Subcutaneous abdominal adipose tissue (tissue), 5 donors: Measurements from ENCODE around the gene MSMB.

Source experiments
- H3K27ac ChIP-seq: one replicate; pipeline ENCODE4 v1.7.0; 2013; ENCODE audit warnings: low read depth, mild to moderate bottlenecking, inconsistent platforms, low read length, moderate library complexity
- H3K27me3 ChIP-seq, 5 donors: one replicate each; pipeline ENCODE4 v1.7.0; 2013; ENCODE audit warnings: low read length in 5 of 5, inconsistent platforms in 1 of 5; ENCODE audit not compliant: control insufficient read depth in 5 of 5, insufficient read depth in 4 of 5
- H3K36me3 ChIP-seq, 5 donors: one replicate each; pipeline ENCODE4 v1.7.0; 2013; ENCODE audit warnings: low read length in 5 of 5; ENCODE audit not compliant: control insufficient read depth in 5 of 5, insufficient read depth in 5 of 5
- H3K4me1 ChIP-seq, 5 donors: one replicate each; pipeline ENCODE4 v1.7.0; 2013; ENCODE audit warnings: low read length in 5 of 5, mild to moderate bottlenecking in 3 of 5, moderate library complexity in 1 of 5; ENCODE audit not compliant: control insufficient read depth in 5 of 5, insufficient read depth in 5 of 5
- H3K4me3 ChIP-seq, 5 donors: one replicate each; pipeline ENCODE4 v1.7.0; 2013; ENCODE audit warnings: low read length in 5 of 5, low read depth in 1 of 5
- H3K9ac ChIP-seq, 5 donors: one replicate each; pipeline ENCODE4 v1.7.0; 2013; ENCODE audit warnings: low read length in 5 of 5, mild to moderate bottlenecking in 4 of 5, moderate library complexity in 3 of 5
- H3K9me3 ChIP-seq, 5 donors: one replicate each; pipeline ENCODE4 v1.7.0; 2013; ENCODE audit warnings: low read length in 5 of 5; ENCODE audit not compliant: control insufficient read depth in 5 of 5
- donor health status: healthy.
- donor health status: healthy.
- donor health status: healthy.
- donor health status: healthy.
- donor health status: healthy.

The MSMB gene

GRCh38 chr10:46084321-46085165 is 38.5 kb upstream of the MSMB start:
- H3K27me3 ChIP-seq, result no peaks in the 10 kb centered on the region
- H3K9ac ChIP-seq, result no peak overlapping the region
- H3K36me3 ChIP-seq, result no peaks in the 10 kb centered on the region
- no peak overlapping the region for H3K27ac ChIP-seq
- no peaks in the 10 kb centered on the region for H3K4me1 ChIP-seq
- H3K4me3 ChIP-seq, result no peak overlapping the region
- no peaks in the 10 kb centered on the region for H3K9me3 ChIP-seq

- no peak overlapping the region for H3K4me3 ChIP-seq
- no peak overlapping the region for H3K27ac ChIP-seq
- H3K9me3 ChIP-seq, result no peaks in the 10 kb centered on the region
- H3K27me3 ChIP-seq, result no peaks in the 10 kb centered on the region
- no peaks in the 10 kb centered on the region for H3K36me3 ChIP-seq
- no peaks in the 10 kb centered on the region for H3K4me1 ChIP-seq
- no peak overlapping the region for H3K9ac ChIP-seq
Measured at GRCh38 chr10:46080886-46081285, 34.8 kb upstream of the MSMB start.

- Histone ChIP-seq H3K27me3 (no peaks in the 10 kb centered on the region), H3K27ac (no peak overlapping the region)
Measured at GRCh38 chr10:46079831-46080585, 33.9 kb upstream of the MSMB start.

GRCh38 chr10:46077731-46078413 is 31.8 kb upstream of the MSMB start:
- no peak overlapping the region for H3K27ac ChIP-seq
- no peak overlapping the region for H3K9ac ChIP-seq
- H3K4me1 ChIP-seq, result no peaks in the 10 kb centered on the region
- no peaks in the 10 kb centered on the region for H3K9me3 ChIP-seq
- no peaks in the 10 kb centered on the region for H3K27me3 ChIP-seq
- H3K36me3 ChIP-seq, result no peaks in the 10 kb centered on the region
- H3K4me3 ChIP-seq, result no peak overlapping the region

More at GRCh38 chr10:46079831-46080585, 33.9 kb upstream of the MSMB start:
- Histone ChIP-seq H3K36me3 (no peaks in the 10 kb centered on the region), H3K9ac (no peak overlapping the region), H3K9me3 (no peaks in the 10 kb centered on the region), H3K4me1 (no peaks in the 10 kb centered on the region), H3K4me3 (no peak overlapping the region)

GRCh38 chr10:46077141-46077554 is 31.1 kb upstream of the MSMB start:
- Histone ChIP-seq H3K9me3 (no peaks in the 10 kb centered on the region), H3K9ac (no peak overlapping the region), H3K27ac (no peak overlapping the region), H3K27me3 (no peaks in the 10 kb centered on the region), H3K4me3 (no peak overlapping the region), H3K4me1 (no peaks in the 10 kb centered on the region), H3K36me3 (no peaks in the 10 kb centered on the region)

- H3K27ac ChIP-seq, result no peak overlapping the region
- H3K27me3 ChIP-seq, result no peaks in the 10 kb centered on the region
- H3K9me3 ChIP-seq, result no peaks in the 10 kb centered on the region
- no peak overlapping the region for H3K9ac ChIP-seq
- H3K4me3 ChIP-seq, result no peak overlapping the region
- H3K4me1 ChIP-seq, result no peaks in the 10 kb centered on the region
- H3K36me3 ChIP-seq, result no peaks in the 10 kb centered on the region
Measured at GRCh38 chr10:46075869-46076268, 29.8 kb upstream of the MSMB start.

GRCh38 chr10:46074196-46074946 is 28.3 kb upstream of the MSMB start:
- Histone ChIP-seq H3K27ac (no peak overlapping the region), H3K36me3 (no peaks in the 10 kb centered on the region), H3K9me3 (no peaks in the 10 kb centered on the region), H3K4me3 (no peak overlapping the region), H3K27me3 (no peaks in the 10 kb centered on the region), H3K9ac (no peak overlapping the region), H3K4me1 (no peaks in the 10 kb centered on the region)

- Histone ChIP-seq H3K27me3 (no peaks in the 10 kb centered on the region), H3K27ac (no peak overlapping the region), H3K9me3 (peaks cover 0 to under 1% (median 0%) of the 10 kb centered on the region in 5 donors), H3K36me3 (no peaks in the 10 kb centered on the region), H3K4me1 (no peaks in the 10 kb centered on the region), H3K9ac (no peak overlapping the region), H3K4me3 (no peak overlapping the region)
Measured at GRCh38 chr10:46073564-46073963, 27.5 kb upstream of the MSMB start.

- no peaks in the 10 kb centered on the region for H3K36me3 ChIP-seq
Measured at GRCh38 chr10:46070749-46071148, 24.7 kb upstream of the MSMB start.

More at GRCh38 chr10:46070749-46071148, 24.7 kb upstream of the MSMB start:
- H3K4me1 ChIP-seq, result no peaks in the 10 kb centered on the region
- H3K9me3 ChIP-seq, result peaks cover 0 to 3% (median 0%) of the 10 kb centered on the region in 5 donors
- no peak overlapping the region for H3K27ac ChIP-seq
- H3K9ac ChIP-seq, result no peak overlapping the region
- no peaks in the 10 kb centered on the region for H3K27me3 ChIP-seq
- no peak overlapping the region for H3K4me3 ChIP-seq
